Neural cell (in vitro differentiated cells): Measurements from ENCODE around the gene VWF.
"Not testable (repeated sequence)": the region's sequence is repeated elsewhere in the genome, so short reads cannot be mapped to it uniquely, and the experiment has no call there.

Experiments
- CTCF ChIP-seq: fragments of 450-650 bp; IDR thresholded peaks from 2 replicates; pipeline ENCODE4 v1.5.1; 2014; ENCODE audit warnings: antibody characterized with exemption, mild to moderate bottlenecking, moderate library complexity; ENCODE audit not compliant: poor library complexity, severe bottlenecking
- EP300 ChIP-seq: fragments of 450-650 bp; conservative IDR thresholded peaks from 2 replicates; pipeline ENCODE4 v1.6.1; 2014; ENCODE audit warnings: antibody characterized with exemption, mild to moderate bottlenecking, moderate library complexity; ENCODE audit not compliant: poor library complexity, severe bottlenecking
- EZH2 ChIP-seq: fragments of 200-600, 300-800 bp; shearing (Covaris generic), sonication (generic); IDR thresholded peaks from 2 replicates; pipeline ENCODE4 v1.6.1; 2014; ENCODE audit warnings: antibody characterized with exemption, low read length, borderline replicate concordance, mild to moderate bottlenecking; ENCODE audit not compliant: insufficient read depth, poor library complexity, severe bottlenecking
- MXI1 ChIP-seq: fragments of 450-650 bp; conservative IDR thresholded peaks from 2 replicates; pipeline ENCODE4 v1.6.1; 2014; ENCODE audit warnings: antibody characterized with exemption, mild to moderate bottlenecking; ENCODE audit not compliant: poor library complexity, severe bottlenecking
- POLR2AphosphoS5 ChIP-seq: IDR thresholded peaks from 2 replicates; pipeline ENCODE4 v1.6.1; 2012
- RAD21 ChIP-seq: fragments of 450-650 bp; conservative IDR thresholded peaks from 2 replicates; pipeline ENCODE4 v1.6.1; 2014; ENCODE audit warnings: antibody characterized with exemption, mild to moderate bottlenecking, moderate library complexity
- REST ChIP-seq: IDR thresholded peaks from 2 replicates; pipeline ENCODE4 v1.6.1; 2012; ENCODE audit warnings: borderline replicate concordance
- SMC3 ChIP-seq: fragments of 450-650 bp; conservative IDR thresholded peaks from 2 replicates; pipeline ENCODE4 v1.6.1; 2014; ENCODE audit warnings: antibody characterized with exemption, mild to moderate bottlenecking, moderate library complexity; ENCODE audit not compliant: poor library complexity
- TAF1 ChIP-seq: IDR thresholded peaks from 2 replicates; pipeline ENCODE4 v1.6.1; 2012; ENCODE audit warnings: low read depth

DNA sequence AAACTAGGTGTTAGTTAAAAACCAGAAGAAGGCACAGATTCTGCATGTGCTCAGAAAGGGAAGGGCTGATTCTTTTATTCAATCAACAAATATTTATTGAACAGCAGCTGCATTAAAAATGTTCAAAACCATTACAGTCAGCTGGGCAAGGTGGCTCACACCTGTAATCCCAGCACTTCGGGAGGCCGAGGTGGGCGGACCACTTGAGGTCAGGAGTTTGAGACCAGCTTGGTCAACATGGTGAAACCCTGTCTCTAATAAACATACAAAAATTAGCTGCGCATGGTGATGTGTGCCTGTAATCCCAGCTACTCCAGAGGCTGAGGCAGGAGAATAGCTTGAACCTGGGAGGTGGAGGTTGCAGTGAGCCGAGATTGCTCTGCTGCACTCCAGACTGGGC lies 22.4 kb downstream of the VWF start:
- not testable (repeated sequence) for TF ChIP-seq REST, CTCF, SMC3, EP300, RAD21, EZH2, TAF1, MXI1, POLR2AphosphoS5
